GM19324 (cell line): ENCODE data around the gene CCN6.
"Not testable (repeated sequence)": the region's sequence is repeated elsewhere in the genome, so short reads cannot be mapped to it uniquely, and the experiment has no call there.

Experiments used
- ATAC-seq: cut with Tn5 transposase; IDR thresholded peaks from one replicate; pipeline ENCODE4 v1.9.1; 2021; ENCODE audit warnings: mild to moderate bottlenecking, moderate library complexity; ENCODE audit not compliant: unreplicated experiment, low FRiP score

The CCN6 gene

GRCh38 chr6:112029045-112029822, 24.7 kb upstream of the CCN6 start:
- ATAC-seq: no peak

GRCh38 chr6:112030206-112030960, 23.5 kb upstream of the CCN6 start:
- ATAC-seq: no peak

- ATAC-seq: no peak
Measured at GRCh38 chr6:112030961-112031660, 22.8 kb upstream of the CCN6 start.

GRCh38 chr6:112031960-112032359, 21.9 kb upstream of the CCN6 start:
- ATAC-seq: no peak

- no peak for ATAC-seq
Measured at GRCh38 chr6:112032728-112033127, 21.2 kb upstream of the CCN6 start.

- ATAC-seq: no peak
Measured at GRCh38 chr6:112033791-112034615, 19.9 kb upstream of the CCN6 start.

GRCh38 chr6:112034616-112034995, 19.3 kb upstream of the CCN6 start:
- no peak for ATAC-seq

- no peak for ATAC-seq
Measured at GRCh38 chr6:112036088-112036637, 17.7 kb upstream of the CCN6 start.

- no peak for ATAC-seq
Measured at GRCh38 chr6:112037783-112038216, 16.1 kb upstream of the CCN6 start.

GRCh38 chr6:112038268-112038667, 15.6 kb upstream of the CCN6 start:
- ATAC-seq: no peak

GRCh38 chr6:112038756-112039430, 15.0 kb upstream of the CCN6 start:
- ATAC-seq: no peak

GRCh38 chr6:112039431-112039770, 14.5 kb upstream of the CCN6 start:
- no peak for ATAC-seq

GRCh38 chr6:112040956-112041355, 12.9 kb upstream of the CCN6 start:
- ATAC-seq: no peak

GRCh38 chr6:112041535-112041934, 12.4 kb upstream of the CCN6 start:
- no peak for ATAC-seq

GRCh38 chr6:112043032-112044007, 10.6 kb upstream of the CCN6 start:
- ATAC-seq: peak; percentile 87

- ATAC-seq: no peak
Measured at GRCh38 chr6:112044196-112044595, 9.7 kb upstream of the CCN6 start.

GRCh38 chr6:112044856-112045255, 9.0 kb upstream of the CCN6 start:
- no peak for ATAC-seq

GRCh38 chr6:112047523-112047922, 6.4 kb upstream of the CCN6 start:
- not testable (repeated sequence) for ATAC-seq
